ENCODE measurements around the gene NFE2L2. TPM values are rescaled to one million over a fixed set of nuclear protein-coding genes. Genes with fewer than 3 reads are reported as not detected.

NFE2L2 gene
- total RNA-seq, 1 experiment from 2014 or later = 26.3 TPM

DNA sequence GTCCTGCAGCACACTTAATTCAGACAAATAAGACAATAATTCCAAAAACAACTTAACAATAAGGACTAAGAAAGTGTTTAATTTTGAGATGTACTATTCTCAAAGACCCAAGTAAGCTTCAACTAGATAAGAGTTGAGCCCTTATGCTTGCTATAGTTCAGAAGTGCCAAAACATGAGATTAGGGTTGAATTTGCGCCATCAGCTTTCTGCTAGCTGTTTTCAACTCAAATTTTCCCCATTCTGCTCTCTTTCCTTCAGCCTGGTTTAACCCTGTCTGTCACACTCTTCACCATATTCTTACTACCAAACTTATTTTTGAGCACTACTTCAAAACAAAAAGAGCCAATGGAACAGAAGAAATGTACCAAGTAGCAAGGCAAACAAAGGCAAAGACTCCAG, 4.1 kb downstream of the NFE2L2 start:
- ChIA-PET POLR2A (no interaction called here), CTCF (no interaction called here)
- Mint-ChIP-seq H3K27me3 (ENCODE audit: low read depth) (no peaks in the 10 kb centered on the region), H3K36me3 (peaks cover 18% of the 10 kb centered on the region), H3K4me1 (peaks cover 41% of the 10 kb centered on the region), H3K27ac (no peak overlapping the region), H3K9me3 (peaks cover 14% of the 10 kb centered on the region), H3K4me3 (no peak overlapping the region)
- ATAC-seq (no peak), DNase-seq (ENCODE audit: low spot score) (no peak)
- TF ChIP-seq ZNF317 (CRISPR knock-in tag; IDR thresholded peaks at IDR 0.05; ENCODE audit: borderline replicate concordance, low read depth) = no peak
- no peak for TF ChIP-seq IRF2 (CRISPR knock-in tag; IDR thresholded peaks at IDR 0.05; ENCODE audit: borderline replicate concordance, low read depth)
- TF ChIP-seq TCF7 (CRISPR knock-in tag; IDR thresholded peaks at IDR 0.05; ENCODE audit: low read depth) = no peak

DNA sequence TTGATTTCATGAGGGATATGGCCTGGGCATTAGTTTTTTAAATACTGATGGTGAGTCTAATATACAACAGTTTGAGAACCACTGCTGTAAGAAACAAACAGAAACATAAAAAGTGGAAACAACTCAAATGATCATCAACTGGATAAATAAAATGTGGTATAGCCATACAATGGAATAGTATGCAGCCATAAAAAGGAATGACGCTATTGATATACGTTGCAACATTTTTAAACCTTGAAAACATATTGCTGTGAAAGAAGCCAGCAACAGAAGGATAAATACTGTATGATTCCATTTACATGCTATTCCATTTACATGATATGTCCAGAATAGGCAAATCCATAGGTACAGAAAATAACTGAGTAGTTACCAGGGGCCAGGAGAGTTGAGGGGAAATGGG, 6.5 kb downstream of the NFE2L2 start:
- ChIA-PET POLR2A (no interaction called here), CTCF (no interaction called here)
- ATAC-seq (no peak), DNase-seq (ENCODE audit: low spot score) (no peak)
- H3K9me3 Mint-ChIP-seq = peaks cover 14% of the 10 kb centered on the region
- H3K4me1 Mint-ChIP-seq = peaks cover 58% of the 10 kb centered on the region
- no peak overlapping the region for H3K27ac Mint-ChIP-seq
- H3K36me3 Mint-ChIP-seq = peaks cover 18% of the 10 kb centered on the region
- no peaks in the 10 kb centered on the region for H3K27me3 Mint-ChIP-seq (ENCODE audit: low read depth)
- TF ChIP-seq GTF2I (CRISPR knock-in tag; conservative IDR thresholded peaks at IDR 0.05) = 0 out of 2 replicates have a peak, but pooled peaks have one; percentile 45
- TF ChIP-seq, protein P1, sequence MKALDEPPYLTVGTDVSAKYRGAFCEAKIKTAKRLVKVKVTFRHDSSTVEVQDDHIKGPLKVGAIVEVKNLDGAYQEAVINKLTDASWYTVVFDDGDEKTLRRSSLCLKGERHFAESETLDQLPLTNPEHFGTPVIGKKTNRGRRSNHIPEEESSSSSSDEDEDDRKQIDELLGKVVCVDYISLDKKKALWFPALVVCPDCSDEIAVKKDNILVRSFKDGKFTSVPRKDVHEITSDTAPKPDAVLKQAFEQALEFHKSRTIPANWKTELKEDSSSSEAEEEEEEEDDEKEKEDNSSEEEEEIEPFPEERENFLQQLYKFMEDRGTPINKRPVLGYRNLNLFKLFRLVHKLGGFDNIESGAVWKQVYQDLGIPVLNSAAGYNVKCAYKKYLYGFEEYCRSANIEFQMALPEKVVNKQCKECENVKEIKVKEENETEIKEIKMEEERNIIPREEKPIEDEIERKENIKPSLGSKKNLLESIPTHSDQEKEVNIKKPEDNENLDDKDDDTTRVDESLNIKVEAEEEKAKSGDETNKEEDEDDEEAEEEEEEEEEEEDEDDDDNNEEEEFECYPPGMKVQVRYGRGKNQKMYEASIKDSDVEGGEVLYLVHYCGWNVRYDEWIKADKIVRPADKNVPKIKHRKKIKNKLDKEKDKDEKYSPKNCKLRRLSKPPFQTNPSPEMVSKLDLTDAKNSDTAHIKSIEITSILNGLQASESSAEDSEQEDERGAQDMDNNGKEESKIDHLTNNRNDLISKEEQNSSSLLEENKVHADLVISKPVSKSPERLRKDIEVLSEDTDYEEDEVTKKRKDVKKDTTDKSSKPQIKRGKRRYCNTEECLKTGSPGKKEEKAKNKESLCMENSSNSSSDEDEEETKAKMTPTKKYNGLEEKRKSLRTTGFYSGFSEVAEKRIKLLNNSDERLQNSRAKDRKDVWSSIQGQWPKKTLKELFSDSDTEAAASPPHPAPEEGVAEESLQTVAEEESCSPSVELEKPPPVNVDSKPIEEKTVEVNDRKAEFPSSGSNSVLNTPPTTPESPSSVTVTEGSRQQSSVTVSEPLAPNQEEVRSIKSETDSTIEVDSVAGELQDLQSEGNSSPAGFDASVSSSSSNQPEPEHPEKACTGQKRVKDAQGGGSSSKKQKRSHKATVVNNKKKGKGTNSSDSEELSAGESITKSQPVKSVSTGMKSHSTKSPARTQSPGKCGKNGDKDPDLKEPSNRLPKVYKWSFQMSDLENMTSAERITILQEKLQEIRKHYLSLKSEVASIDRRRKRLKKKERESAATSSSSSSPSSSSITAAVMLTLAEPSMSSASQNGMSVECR (CRISPR knock-in tag; IDR thresholded peaks at IDR 0.05; ENCODE audit: borderline replicate concordance) = no peak
- no peak overlapping the region for H3K4me3 Mint-ChIP-seq

DNA sequence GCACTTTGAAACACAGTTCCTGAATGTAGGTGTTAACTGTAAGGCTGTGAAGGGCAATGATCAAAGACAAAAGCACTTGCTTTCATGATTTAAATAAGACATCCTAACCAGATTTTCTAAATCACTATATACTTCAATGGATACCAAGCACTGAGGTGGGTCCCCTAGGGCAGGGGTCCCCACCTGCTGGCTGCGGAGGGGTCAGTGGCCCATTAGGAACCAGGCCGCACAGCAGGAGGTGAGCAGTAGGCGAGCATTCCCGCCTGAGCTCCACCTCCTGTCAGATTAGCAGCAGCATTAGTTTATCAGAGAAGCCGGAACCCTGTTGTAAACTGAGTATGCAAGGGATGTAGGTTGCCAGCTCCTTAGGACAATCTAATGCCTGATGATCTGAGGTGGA, 7.1 kb downstream of the NFE2L2 start:
- ChIA-PET CTCF (no interaction called here), POLR2A (no interaction called here)
- DNase-seq (ENCODE audit: low spot score) = no peak
- Mint-ChIP-seq H3K36me3 (peaks cover 18% of the 10 kb centered on the region), H3K4me1 (peaks cover 59% of the 10 kb centered on the region), H3K27me3 (ENCODE audit: low read depth) (no peaks in the 10 kb centered on the region), H3K9me3 (peaks cover 14% of the 10 kb centered on the region), H3K4me3 (no peak overlapping the region), H3K27ac (no peak overlapping the region)
- no peak for ATAC-seq
- TF ChIP-seq, protein P2, sequence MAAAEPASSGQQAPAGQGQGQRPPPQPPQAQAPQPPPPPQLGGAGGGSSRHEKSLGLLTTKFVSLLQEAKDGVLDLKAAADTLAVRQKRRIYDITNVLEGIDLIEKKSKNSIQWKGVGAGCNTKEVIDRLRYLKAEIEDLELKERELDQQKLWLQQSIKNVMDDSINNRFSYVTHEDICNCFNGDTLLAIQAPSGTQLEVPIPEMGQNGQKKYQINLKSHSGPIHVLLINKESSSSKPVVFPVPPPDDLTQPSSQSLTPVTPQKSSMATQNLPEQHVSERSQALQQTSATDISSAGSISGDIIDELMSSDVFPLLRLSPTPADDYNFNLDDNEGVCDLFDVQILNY (CRISPR knock-in tag; IDR thresholded peaks at IDR 0.05) = no peak
- no peak for TF ChIP-seq GRHL2 (CRISPR knock-in tag; IDR thresholded peaks at IDR 0.05; ENCODE audit: insufficient replicate concordance, severe bottlenecking)
- TF ChIP-seq, protein P1 (CRISPR knock-in tag; IDR thresholded peaks at IDR 0.05; ENCODE audit: borderline replicate concordance) = no peak
- no peak for TF ChIP-seq FOXJ3 (CRISPR knock-in tag; IDR thresholded peaks at IDR 0.05; ENCODE audit: borderline replicate concordance)
- TF ChIP-seq PRRX2 (CRISPR knock-in tag; IDR thresholded peaks at IDR 0.05) = no peak
- no peak for TF ChIP-seq SMAD3 (CRISPR knock-in tag; IDR thresholded peaks at IDR 0.05; ENCODE audit: borderline replicate concordance)
- no peak for TF ChIP-seq GTF2I (CRISPR knock-in tag; conservative IDR thresholded peaks at IDR 0.05)
- TF ChIP-seq, protein P3, sequence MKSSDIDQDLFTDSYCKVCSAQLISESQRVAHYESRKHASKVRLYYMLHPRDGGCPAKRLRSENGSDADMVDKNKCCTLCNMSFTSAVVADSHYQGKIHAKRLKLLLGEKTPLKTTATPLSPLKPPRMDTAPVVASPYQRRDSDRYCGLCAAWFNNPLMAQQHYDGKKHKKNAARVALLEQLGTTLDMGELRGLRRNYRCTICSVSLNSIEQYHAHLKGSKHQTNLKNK (CRISPR knock-in tag; IDR thresholded peaks at IDR 0.05) = no peak
- TF ChIP-seq, protein P4, sequence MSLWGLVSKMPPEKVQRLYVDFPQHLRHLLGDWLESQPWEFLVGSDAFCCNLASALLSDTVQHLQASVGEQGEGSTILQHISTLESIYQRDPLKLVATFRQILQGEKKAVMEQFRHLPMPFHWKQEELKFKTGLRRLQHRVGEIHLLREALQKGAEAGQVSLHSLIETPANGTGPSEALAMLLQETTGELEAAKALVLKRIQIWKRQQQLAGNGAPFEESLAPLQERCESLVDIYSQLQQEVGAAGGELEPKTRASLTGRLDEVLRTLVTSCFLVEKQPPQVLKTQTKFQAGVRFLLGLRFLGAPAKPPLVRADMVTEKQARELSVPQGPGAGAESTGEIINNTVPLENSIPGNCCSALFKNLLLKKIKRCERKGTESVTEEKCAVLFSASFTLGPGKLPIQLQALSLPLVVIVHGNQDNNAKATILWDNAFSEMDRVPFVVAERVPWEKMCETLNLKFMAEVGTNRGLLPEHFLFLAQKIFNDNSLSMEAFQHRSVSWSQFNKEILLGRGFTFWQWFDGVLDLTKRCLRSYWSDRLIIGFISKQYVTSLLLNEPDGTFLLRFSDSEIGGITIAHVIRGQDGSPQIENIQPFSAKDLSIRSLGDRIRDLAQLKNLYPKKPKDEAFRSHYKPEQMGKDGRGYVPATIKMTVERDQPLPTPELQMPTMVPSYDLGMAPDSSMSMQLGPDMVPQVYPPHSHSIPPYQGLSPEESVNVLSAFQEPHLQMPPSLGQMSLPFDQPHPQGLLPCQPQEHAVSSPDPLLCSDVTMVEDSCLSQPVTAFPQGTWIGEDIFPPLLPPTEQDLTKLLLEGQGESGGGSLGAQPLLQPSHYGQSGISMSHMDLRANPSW (CRISPR knock-in tag; conservative IDR thresholded peaks at IDR 0.05; ENCODE audit: low read depth) = no peak
- TF ChIP-seq, protein P5, sequence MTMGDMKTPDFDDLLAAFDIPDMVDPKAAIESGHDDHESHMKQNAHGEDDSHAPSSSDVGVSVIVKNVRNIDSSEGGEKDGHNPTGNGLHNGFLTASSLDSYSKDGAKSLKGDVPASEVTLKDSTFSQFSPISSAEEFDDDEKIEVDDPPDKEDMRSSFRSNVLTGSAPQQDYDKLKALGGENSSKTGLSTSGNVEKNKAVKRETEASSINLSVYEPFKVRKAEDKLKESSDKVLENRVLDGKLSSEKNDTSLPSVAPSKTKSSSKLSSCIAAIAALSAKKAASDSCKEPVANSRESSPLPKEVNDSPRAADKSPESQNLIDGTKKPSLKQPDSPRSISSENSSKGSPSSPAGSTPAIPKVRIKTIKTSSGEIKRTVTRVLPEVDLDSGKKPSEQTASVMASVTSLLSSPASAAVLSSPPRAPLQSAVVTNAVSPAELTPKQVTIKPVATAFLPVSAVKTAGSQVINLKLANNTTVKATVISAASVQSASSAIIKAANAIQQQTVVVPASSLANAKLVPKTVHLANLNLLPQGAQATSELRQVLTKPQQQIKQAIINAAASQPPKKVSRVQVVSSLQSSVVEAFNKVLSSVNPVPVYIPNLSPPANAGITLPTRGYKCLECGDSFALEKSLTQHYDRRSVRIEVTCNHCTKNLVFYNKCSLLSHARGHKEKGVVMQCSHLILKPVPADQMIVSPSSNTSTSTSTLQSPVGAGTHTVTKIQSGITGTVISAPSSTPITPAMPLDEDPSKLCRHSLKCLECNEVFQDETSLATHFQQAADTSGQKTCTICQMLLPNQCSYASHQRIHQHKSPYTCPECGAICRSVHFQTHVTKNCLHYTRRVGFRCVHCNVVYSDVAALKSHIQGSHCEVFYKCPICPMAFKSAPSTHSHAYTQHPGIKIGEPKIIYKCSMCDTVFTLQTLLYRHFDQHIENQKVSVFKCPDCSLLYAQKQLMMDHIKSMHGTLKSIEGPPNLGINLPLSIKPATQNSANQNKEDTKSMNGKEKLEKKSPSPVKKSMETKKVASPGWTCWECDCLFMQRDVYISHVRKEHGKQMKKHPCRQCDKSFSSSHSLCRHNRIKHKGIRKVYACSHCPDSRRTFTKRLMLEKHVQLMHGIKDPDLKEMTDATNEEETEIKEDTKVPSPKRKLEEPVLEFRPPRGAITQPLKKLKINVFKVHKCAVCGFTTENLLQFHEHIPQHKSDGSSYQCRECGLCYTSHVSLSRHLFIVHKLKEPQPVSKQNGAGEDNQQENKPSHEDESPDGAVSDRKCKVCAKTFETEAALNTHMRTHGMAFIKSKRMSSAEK (CRISPR knock-in tag; IDR thresholded peaks at IDR 0.05; ENCODE audit: borderline replicate concordance) = no peak
